Hematopoietic multipotent progenitor cell treated with erythropoietin and hydrocortisone succinate and interleukin-3 and kit ligand, for 17 days (in vitro differentiated cells): Measurements from ENCODE around the gene MAGEL2.

ENCODE experiments used
- DNase-seq: peaks from one replicate; pipeline ENCODE4 v3.0.0-alpha.2; 2015; ENCODE audit warnings: low spot score

MAGEL2 gene

DNA sequence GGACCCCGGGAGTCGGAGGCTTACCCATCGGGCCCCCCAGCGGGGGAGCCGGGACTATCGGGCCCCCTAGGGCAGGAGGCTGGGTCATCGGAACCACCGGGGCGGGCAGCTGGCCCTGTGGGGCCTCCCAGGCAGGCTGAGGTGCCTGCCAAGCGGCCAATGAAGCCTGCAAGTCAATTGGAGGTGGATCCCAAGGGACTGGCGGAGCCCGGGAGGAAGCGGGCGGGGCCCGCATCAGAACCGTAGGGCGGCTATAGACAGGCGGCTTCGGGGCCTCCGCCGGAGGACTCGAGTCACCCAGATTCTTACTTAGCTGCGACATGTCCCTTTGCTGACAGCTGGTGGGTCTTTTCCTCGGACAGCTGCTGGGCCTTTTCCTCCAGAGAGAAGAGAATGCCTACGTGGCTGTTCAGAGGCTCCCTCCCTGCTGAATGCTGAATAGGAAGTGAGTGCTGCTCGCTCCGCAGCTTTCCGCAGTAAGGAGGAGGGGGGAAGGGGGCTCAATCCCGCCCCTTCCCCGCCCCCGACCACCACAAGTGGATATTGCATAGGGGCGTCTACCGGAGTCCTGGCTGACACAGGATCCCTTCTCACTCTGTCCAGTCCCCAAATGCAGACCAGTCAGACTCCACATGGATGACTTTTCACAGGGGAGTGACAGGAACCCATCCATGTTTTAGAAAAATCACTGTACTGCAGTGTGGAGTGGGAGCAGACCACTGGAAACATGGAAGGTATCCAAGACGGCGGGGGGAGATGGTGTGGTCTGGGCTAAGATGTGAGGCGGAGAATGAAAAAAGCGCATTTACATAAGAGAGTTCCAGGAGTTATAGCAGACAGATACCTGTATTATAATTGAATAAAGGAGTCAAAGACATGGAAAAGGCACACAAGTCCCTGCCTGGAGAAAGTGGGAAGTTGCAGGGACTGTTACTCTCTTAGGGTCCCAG, at the start of gene MAGEL2:
Gene MAGEL2, minus strand, starts transcription at position 447 of the 950 bp plus-strand sequence. Its CDS starts 125 bp downstream, at position 322.
- no peak for DNase-seq

DNA sequence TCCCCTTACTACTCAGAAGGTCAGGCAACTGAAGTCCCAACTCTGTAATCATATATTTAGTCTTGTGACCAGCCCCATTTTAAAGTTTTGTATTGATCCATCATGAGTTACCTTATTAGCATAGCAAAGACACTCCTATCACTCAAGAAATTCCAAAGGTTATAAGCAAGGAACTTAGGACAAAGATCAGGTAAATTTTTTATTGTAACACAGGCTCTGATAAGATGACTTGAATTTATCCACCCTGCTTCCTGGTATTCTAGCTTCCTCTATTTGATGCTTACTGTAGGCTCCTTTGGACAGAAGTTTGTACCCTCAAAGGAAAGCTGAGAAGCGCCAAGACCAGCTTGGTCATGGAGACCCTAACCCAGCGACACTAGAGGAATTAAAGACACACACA, 47.6 kb upstream of the MAGEL2 start:
- DNase-seq, result no peak

DNA sequence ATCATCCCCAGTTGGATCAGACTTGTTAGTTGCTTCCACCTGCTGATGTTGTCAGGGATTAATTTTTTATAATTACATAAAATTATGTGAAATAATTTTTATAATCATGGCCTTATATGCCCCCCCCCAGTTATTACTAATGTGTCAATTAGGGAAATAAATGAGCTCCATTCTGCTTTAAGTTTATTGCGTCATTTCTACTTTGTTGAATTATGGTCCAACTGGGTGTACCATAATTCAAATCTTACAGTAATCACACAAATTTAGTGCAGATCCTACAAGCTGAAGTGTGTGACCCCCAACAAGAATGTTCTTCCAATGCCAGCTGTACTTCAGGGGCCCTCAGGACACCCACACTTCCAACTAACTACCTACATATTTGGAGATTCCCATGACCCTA, 46.9 kb upstream of the MAGEL2 start:
- DNase-seq, result no peak

DNA sequence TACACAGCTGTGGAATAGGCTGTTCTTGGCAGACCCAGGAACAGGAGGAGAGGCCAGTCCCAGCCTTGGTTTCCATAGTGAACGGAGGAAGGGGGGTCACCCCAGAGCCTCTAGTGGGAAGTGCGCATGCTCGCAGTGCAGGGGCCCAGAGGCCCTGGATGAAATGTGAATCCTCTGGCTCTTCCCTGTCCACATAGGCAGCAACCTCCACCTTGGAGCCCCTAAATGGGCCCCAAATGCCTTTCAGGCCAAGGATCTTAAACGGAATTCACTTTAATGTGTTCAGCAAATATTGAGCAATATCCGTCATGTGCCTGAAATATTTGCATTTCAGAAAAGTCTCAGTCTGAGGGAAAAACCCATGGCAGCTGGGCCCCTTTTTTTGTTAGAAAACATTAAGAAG, 42.8 kb upstream of the MAGEL2 start:
- DNase-seq, result no peak

DNA sequence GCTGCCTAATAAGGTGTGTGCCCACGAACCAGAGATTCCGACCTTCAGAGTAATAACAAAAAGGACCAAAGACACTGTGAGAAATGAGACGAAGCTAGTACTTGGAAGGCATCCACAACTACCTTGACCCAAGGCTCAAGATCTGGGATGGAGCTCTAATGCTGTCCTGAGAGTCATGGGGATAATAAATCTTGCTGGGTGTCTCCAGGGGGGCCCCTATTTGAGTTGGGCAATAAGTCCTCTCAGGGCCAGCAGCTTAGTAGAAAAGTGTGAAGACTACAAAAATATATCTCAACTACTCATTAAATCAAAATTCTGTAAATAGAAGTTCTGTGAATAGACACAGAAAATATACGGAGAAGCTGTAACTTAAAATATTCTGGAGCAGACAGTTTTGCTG, 42.3 kb upstream of the MAGEL2 start:
- DNase-seq, result no peak

DNA sequence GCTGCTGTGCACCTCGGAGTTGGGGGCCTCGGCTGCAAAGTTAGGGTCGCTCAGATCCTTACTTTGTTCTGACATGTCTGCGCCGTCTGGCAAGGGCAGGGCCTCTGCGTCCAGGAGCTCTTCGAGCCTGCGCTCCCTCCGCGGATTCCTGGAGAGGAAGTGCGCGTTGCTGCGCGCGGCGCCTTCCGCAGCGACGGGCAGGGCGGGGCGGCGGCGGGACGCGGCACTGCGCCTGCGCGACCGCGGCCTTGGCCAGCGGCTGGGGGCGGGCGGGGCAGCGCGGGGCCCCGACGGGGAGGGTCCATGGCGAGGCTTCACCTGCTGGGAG, 39.4 kb upstream of the MAGEL2 start, which contains the start of gene NDN:
Gene NDN, minus strand, starts transcription at position 163 of the 328 bp plus-strand sequence. Its CDS starts 88 bp downstream, at position 75.
- no peak for DNase-seq

DNA sequence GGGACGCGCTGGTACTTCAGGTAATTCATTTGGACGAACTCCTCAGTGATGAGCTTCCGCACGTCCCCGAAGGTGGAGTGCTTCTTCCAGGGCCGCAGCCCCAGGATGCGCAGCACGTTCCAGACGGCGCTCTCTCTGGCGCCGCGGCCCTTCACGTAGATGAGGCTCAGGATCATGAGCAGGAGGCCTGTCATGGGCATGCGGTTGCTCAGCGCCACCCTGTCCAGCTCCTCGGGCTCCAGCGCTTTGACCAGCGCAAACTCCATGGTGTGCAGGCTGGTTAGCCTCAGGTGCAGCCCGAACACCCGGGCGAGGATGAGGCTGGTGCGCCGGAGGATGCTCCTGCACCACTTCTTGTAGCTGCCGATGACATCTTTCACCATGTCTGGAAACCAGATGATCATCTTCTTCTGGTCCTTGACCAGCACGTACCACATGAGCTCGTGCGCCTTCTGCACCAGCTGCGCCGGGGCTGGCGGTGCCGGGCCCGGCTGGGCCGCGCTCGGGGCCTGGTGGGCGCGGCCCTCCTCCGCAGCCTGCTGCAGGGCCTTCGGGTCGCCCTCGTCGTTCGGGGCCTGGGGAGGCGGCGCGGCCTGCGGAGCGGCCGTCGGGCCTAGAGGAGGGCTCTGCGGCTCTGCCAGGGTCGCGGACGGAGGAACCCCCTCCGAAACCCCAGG, 38.9 kb upstream of the MAGEL2 start:
- DNase-seq, result no peak

DNA sequence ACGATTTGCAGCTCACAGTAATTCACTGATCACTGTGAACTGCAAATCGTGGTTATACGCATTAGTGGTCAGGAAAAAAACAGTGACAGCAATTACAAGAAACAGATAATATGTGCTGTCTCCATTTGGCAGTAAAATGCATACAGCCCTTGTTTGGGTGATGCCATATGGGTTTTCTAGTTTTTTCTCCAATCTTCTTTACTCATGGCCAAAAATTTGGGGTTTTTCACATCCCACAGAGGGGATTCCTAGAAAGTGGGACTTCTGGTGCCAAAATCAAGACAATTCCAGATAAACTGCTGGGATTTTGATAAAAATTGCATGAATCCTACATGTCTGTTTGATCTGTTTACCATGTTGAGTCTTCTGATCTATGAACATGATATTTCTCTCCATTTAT, 23.8 kb upstream of the MAGEL2 start:
- DNase-seq, result no peak

DNA sequence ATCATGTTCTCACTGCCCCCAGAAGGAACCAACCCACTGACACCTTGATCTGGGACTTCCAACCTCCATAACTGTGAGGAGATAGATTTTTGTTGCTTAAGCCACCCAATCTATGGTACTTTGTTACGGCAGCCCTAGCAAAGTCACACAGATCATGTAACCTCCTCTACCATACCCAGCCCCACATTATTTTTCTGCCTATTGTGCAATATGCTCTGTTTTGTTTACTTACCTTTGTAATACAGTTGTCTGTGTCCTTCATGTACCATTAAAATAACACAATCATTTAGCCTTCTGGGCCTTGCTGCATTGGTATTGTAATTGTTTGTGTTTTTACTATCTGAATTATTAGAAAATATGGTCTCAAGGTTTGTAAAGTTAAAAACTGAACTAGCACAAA, 23.3 kb upstream of the MAGEL2 start:
- DNase-seq, result no peak

DNA sequence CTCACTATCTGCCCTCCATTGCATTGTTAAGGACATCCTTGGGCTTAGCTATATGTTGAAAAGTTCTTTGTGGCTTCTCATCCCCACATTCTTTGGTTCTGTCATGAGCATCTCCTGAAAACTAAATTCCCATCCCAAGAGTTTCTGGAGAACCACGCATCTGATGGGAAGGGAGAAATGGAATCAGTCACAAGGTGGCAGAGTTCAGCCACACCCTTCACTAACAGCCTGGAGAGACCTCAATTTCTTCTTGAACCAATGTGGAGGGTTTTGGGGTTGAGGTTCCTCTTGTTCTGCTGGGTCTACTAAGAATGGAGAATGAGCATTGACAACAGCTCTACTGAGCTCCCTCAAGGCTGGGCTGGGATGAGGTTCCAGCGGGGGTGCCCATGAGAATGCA, 15.6 kb upstream of the MAGEL2 start:
- DNase-seq, result no peak

DNA sequence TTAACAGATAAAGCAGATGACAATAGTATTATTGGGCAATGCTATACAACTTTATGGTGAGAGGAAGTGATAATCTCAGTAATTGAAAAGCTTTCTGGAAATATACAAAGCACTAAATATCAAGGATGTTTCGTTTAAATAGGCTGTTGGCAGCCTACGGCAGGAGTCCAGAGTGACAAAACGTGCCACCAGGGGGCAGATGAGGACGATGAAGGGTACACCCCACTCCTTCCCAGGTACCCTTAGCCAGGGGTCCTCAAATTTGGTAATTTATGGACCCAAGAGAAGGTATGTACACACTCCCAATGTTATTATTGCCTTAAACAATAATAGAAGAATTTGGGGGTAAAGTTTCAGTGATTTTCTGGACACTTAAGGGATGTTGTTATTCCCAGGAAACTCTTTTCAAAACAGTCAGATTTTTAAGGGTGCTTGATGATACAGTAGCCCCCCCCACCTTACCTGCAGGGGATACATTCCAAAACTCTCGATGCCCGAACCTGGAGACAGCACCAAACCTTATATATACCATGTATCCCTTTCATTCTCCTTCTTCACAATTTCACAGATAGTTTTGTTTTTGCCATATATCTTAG, 1.4 kb upstream of the MAGEL2 start:
- DNase-seq, result no peak

DNA sequence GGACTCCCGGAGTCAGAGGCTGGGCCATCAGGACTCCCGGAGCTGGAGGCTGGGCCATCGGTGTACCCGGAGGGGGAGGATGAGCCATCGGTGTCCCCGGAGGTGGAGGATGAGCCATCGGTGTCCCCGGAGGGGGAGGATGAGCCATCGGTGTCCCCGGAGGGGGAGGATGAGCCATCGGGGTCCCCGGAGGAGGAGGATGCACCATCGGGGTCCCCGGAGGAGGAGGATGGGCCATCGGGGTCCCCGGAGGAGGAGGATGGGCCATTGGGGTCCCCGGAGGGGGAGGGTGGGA, 719 bp downstream of the MAGEL2 start:
- DNase-seq, result no peak

DNA sequence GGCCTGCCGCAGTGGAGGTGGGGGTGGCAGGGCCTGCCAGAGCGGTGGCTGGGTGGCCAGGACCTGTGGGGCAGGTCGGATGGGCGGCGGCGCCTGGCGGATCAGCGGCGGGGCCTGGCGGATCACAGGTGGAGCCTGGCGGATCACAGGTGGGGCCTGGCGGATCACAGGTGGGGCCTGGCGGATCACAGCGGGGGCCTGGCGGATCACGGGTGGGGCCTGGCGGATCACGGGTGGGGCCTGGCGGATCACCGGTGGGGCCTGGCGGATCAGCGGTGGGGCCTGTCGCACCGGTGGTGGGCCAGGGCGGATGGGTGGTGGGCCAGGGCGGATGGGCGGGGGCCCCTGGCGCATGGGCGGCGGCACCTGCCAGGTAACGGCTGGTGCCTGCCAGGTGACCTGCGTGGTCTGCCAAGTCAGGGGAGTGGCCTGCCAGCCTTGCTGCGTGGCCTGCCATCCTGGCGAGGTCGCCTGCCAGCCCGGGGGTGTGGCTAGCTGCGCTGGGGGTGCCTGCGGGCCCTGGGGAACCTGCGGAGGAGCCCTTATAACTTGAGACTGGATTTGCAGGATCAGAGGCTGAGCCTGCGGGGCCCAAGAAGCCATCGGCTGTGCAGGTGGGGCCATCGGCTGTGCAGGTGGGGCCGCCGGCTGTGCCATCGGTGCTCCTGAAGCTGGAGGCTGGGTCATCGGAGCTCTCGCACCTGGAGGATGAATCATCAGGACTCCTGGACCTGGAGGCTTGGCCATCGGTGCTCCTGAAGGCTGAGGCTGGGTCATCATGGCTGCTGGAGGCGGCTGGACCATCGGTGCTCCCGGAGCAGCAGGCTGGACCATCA, 1.3 kb downstream of the MAGEL2 start:
- DNase-seq, result no peak

DNA sequence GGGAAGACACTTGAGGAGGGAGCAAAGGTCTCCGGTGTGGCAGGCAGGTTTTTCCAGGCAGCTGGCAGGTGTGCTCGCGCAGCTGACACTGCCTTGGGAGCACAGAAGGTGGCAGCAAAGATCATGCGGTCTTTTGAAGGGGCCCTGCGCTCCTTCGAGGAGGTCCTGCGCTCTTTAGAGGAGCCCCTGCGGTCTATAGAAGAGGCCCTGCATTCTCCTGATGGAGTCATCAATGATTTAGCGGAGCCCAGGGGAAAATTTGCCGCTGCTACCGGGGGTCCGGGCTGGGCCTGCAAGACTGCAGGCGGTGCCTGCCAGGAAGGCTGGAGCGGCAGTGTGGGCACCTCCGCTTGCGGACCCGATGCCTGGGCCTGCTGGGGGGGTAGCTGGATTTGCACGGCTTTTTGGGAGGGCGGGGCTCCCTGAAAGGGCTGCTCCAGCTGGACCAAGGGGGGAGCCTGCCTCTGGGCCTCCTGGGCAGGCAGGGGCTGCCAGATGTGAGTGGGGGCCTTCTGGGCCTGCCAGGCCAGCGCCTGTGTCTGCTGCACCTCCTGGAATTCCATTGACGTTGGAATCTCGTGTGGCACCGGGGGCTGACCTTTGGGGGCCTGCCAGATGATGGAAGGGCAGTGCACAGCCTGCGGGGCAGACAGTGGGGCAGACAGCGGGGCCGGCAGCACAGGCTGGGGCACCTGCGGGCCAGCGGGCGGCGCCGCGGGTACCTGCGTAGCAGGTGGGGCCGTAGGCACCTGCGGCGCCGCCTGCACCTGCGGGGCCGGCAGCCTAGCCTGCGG, 2.1 kb downstream of the MAGEL2 start:
- DNase-seq, result no peak

DNA sequence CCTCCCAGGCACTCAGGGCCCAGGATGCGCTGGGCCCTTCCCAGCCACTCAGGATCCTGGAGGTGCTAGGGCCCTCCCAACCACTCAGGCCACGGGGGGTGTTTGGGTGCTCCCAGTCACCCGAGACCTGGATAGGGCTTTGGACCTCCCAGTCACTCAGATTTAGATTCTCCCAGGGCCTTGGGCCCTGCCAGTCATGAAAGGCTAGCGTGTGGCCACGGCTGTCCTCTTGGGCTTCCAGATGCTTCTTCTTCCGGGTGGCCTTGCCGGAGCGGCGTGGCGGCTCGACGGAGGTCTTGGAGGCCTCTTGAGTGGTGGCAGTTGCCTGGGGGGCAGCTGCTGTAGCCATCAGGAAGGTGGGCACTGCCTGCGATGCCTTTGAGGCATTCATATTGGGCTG, 2.8 kb downstream of the MAGEL2 start:
- no peak for DNase-seq

DNA sequence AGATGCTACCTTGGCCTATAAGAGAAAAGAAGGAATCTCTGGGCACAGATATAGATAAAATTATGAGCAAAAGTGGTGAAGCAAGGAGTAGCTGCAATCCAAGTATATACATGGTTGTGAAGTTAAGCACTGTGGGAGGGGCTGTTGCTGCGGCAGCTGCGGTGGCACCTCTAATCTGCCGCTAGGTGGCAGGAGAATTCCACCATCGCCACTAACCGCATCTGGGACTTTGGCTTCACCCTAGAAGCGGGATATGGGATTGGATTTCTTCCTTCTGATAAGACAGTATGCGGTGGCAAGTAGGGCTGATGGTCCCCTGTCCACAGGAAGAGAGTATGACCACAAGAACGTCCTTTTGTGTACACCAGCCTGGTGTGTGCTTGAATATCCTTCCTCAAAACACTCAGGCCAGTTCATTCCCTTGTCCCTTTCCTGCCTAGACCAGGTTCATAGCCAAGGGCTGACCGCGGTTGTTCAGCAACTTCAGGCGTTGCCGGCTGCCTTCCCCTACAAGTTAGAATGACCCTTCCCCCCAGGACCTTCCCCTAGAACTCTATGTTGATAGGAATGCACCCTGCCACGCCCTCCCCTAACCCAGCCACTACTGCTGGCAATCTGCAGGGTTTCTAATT, 5.1 kb downstream of the MAGEL2 start:
- peak; percentile 7 for DNase-seq

DNA sequence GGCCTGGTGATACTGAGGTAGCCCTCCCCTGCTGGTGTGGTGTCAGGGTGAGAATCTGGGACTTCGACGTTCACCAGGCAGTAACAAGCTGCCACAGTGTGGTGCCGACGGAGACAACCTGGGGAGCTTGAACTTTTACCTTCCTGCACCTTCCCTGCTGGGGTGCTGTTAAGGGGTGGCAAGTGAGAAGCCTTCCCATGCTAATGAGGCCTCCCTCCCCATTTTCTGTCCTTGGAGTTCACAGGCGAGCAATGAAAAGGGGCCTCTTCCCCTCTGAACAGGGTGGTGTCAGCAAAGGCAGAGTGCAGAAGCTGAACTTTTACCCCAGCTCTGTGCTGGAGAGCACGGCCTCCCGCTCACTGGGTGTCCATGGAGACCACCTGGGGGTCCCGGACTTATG, 13.5 kb downstream of the MAGEL2 start:
- no peak for DNase-seq

DNA sequence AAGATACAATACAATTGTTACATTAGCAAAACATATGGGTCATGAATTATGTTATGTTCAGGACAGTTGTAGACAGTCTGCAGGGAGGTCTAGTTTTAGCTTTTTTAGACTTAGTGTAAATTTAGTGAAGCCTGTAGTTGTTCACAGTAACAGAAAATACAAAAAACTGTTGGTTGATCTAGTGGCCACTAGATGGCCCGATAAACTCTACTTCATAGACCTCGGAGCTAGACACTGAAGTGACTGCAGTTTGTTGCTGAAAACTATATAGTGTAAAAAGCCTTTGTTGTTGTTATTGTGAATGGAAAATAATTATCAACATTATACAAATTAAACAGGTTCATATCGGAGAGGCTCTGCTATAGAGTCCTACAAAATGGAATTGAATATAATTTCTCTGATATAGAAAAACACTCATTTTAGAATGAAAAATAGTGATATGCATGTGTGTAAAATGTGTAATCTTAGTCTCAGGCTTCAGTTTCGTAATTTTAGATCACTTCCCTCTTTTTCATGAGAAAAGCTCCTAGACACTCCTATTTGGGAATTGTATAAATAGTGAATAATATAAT, 18.3 kb downstream of the MAGEL2 start:
- DNase-seq, result no peak

DNA sequence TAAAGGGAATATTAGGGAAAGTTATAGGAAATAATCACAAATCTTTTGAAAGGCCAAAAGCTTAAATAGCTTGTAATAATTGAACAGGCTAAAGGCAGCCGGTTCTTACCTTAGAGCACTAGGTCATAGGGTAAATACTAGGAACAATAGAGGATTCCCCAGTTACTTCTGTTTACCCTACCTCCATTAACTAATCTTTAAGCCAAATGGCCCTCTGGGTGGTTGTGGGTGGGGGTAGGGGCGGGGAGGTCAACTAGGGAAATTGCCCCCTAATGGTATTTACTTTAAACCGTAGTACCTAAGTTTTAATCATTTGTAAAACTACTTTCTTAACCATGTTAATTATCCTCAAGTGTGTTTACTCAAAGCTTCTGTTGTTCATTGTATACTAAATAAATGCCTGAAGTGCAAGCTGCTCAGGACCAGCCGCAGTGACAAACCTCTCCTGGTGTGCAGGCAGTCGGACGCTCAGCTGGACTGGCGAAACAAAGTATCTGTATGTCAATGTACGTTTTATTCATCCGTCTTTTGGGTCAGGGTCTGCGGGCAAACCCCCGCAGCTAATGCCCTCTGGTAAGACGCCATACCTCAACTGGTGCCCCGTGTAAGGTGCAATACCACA, 18.9 kb downstream of the MAGEL2 start:
- DNase-seq, result no peak

DNA sequence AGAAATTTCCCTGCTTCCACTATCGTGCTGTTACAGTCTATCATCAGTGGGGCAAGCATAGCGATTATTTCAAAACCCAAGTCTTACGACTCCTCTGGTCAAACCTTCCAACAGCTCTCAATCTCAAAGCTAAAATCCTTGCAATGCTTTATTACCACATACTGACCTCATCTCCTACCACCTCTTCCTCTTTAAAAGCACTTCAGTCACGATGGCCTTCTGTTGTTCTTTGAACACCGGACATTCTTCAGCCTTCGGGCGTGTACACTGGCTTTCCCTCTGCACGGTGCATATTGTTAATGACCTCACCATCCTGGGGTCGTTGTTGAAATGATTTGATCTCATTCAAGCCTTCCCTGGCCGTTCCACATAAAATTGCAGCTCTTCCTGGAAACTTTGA, 31.1 kb downstream of the MAGEL2 start:
- no peak for DNase-seq
